ENCODE data around the gene HIGD1B. TPM values are rescaled to one million over a fixed set of nuclear protein-coding genes. Genes with fewer than 3 reads are reported as not detected.

Gene HIGD1B
- total RNA-seq, 4 donors from 2014 or later, result 2.8 TPM; not detected in 3

GRCh38 chr17:44830359-44831288, 17.1 kb upstream of the HIGD1B start:
- TF ChIP-seq, protein P1, sequence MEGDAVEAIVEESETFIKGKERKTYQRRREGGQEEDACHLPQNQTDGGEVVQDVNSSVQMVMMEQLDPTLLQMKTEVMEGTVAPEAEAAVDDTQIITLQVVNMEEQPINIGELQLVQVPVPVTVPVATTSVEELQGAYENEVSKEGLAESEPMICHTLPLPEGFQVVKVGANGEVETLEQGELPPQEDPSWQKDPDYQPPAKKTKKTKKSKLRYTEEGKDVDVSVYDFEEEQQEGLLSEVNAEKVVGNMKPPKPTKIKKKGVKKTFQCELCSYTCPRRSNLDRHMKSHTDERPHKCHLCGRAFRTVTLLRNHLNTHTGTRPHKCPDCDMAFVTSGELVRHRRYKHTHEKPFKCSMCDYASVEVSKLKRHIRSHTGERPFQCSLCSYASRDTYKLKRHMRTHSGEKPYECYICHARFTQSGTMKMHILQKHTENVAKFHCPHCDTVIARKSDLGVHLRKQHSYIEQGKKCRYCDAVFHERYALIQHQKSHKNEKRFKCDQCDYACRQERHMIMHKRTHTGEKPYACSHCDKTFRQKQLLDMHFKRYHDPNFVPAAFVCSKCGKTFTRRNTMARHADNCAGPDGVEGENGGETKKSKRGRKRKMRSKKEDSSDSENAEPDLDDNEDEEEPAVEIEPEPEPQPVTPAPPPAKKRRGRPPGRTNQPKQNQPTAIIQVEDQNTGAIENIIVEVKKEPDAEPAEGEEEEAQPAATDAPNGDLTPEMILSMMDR (IDR thresholded peaks at IDR 0.05; ENCODE audit: low read depth), result no peak

GRCh38 chr17:44831371-44831770, 16.3 kb upstream of the HIGD1B start:
- TF ChIP-seq, protein P1 (IDR thresholded peaks at IDR 0.05; ENCODE audit: low read depth), result no peak

DNA sequence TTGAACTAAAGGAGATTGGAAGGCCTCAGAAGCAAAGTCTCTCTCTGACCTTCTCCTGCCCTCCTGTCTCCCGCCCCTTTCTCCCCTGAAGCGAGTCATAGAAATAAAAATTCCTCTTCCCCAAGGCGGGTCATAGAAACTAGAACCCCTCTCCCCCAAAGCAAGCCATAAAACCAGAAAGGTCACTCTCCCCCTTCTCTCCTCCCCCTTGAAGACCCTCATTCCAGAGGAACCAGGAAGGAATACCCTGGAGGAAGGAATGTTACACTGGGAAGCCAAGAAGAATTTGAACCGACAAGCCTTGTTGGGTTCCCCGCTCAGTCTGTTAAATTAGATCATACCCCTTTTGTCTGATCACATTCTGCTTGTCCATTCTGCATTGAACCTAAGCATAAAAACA, 14.9 kb upstream of the HIGD1B start:
- TF ChIP-seq, protein P1 (IDR thresholded peaks at IDR 0.05; ENCODE audit: low read depth), result no peak

GRCh38 chr17:44837196-44837595, 10.5 kb upstream of the HIGD1B start:
- TF ChIP-seq, protein P1 (IDR thresholded peaks at IDR 0.05; ENCODE audit: low read depth), result no peak

DNA sequence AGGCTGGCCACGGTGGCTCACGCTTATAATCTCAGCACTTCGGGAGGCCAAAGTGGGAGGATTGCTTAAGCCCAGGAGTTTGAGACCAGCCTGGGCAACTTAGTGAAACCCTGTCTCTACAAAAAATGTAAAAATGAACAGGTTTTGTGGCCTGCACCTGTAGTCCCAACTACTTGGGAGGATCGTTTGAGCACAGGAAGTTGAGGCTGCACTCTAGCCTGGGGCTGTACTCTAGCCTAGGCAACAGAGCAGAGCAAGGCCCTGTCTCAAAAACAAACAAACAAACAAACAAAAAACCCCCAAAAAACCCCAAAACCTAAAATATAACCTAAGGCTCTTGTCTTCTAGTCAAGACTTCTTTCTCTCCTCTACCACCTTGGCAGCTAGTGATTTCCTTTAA, 7.4 kb upstream of the HIGD1B start:
- TF ChIP-seq, protein P1 (IDR thresholded peaks at IDR 0.05; ENCODE audit: low read depth), result no peak

DNA sequence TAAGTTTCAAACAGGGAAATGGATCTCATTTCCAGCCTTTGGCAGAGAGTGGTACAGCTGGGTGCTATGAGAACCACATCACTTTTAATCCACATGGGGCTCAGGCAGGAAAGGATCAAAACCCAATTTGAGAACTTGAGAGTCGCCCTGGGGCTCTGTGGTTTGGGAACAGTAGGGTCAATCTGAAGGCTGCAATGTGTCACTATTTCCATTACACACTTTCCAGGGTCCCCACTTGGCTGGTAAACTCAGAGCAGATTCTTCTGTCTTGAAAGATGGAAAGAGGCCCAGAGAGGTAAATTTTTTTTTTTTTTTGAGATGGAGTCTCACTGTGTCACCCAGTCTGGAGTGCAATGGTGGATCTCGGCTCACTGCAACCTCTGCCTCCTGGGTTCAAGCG, 6.7 kb upstream of the HIGD1B start:
- TF ChIP-seq, protein P1 (IDR thresholded peaks at IDR 0.05; ENCODE audit: low read depth), result no peak

GRCh38 chr17:44842748-44843147, 4.9 kb upstream of the HIGD1B start:
- TF ChIP-seq, protein P1 (IDR thresholded peaks at IDR 0.05; ENCODE audit: low read depth), result no peak

All from subcutaneous adipose tissue (tissue), 4 donors.